ENCODE measurements around the gene ACSS2.

Gene ACSS2

GRCh38 chr20:34915749-34916455, 39.5 kb downstream of the ACSS2 start:
- DNase-seq, result no peak

GRCh38 chr20:34916774-34917354, 40.5 kb downstream of the ACSS2 start:
- no peak for DNase-seq

- no peak for DNase-seq
Observed at GRCh38 chr20:34920055-34920454, 43.6 kb downstream of the ACSS2 start.

GRCh38 chr20:34921436-34921835, 45.0 kb downstream of the ACSS2 start:
- no peak for DNase-seq

- no peak for DNase-seq
Observed at GRCh38 chr20:34922654-34923381, 46.4 kb downstream of the ACSS2 start.

- DNase-seq, result no peak
Observed at GRCh38 chr20:34923414-34923813, 47.0 kb downstream of the ACSS2 start.

GRCh38 chr20:34925341-34925740, 48.9 kb downstream of the ACSS2 start:
- no peak for DNase-seq

- no peak for DNase-seq
Observed at GRCh38 chr20:34925981-34926380, 49.6 kb downstream of the ACSS2 start.

- DNase-seq, result no peak
Observed at GRCh38 chr20:34926581-34926980, 50.2 kb downstream of the ACSS2 start.

- no peak for DNase-seq
Observed at GRCh38 chr20:34927736-34928135, 51.3 kb downstream of the ACSS2 start.

GRCh38 chr20:34928411-34928810, 52.0 kb downstream of the ACSS2 start:
- no peak for DNase-seq

GRCh38 chr20:34931771-34932170, 55.4 kb downstream of the ACSS2 start:
- no peak for DNase-seq

- no peak for DNase-seq
Observed at GRCh38 chr20:34938466-34939163, 62.2 kb downstream of the ACSS2 start.

- no peak for DNase-seq
Observed at GRCh38 chr20:34940081-34940481, 63.7 kb downstream of the ACSS2 start.

- DNase-seq, result no peak
Observed at GRCh38 chr20:34941226-34941625, 64.8 kb downstream of the ACSS2 start.

GRCh38 chr20:34942301-34942700, 65.9 kb downstream of the ACSS2 start:
- DNase-seq, result no peak

- no peak for DNase-seq
Observed at GRCh38 chr20:34943808-34944567, 67.6 kb downstream of the ACSS2 start.

- no peak for DNase-seq
Observed at GRCh38 chr20:34945315-34946077, 69.1 kb downstream of the ACSS2 start.

GRCh38 chr20:34946661-34947060, 70.2 kb downstream of the ACSS2 start:
- DNase-seq, result no peak

- no peak for DNase-seq
Observed at GRCh38 chr20:34947336-34947735, 70.9 kb downstream of the ACSS2 start.

- no peak for DNase-seq
Observed at GRCh38 chr20:34948030-34948429, 71.6 kb downstream of the ACSS2 start.

- no peak for DNase-seq
Observed at GRCh38 chr20:34949120-34949519, 72.7 kb downstream of the ACSS2 start.

Measured in activated gamma-delta T cell treated with Interleukin-2 at 50 U/mL for 16 hours (primary cell).